ENCODE results near the gene SEC14L1.

- TF ChIP-seq, protein P1, sequence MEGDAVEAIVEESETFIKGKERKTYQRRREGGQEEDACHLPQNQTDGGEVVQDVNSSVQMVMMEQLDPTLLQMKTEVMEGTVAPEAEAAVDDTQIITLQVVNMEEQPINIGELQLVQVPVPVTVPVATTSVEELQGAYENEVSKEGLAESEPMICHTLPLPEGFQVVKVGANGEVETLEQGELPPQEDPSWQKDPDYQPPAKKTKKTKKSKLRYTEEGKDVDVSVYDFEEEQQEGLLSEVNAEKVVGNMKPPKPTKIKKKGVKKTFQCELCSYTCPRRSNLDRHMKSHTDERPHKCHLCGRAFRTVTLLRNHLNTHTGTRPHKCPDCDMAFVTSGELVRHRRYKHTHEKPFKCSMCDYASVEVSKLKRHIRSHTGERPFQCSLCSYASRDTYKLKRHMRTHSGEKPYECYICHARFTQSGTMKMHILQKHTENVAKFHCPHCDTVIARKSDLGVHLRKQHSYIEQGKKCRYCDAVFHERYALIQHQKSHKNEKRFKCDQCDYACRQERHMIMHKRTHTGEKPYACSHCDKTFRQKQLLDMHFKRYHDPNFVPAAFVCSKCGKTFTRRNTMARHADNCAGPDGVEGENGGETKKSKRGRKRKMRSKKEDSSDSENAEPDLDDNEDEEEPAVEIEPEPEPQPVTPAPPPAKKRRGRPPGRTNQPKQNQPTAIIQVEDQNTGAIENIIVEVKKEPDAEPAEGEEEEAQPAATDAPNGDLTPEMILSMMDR (tag by site-specific recombination; IDR thresholded peaks at IDR 0.05) = no peak
- TF ChIP-seq ZBTB7A (tag by site-specific recombination; IDR thresholded peaks at IDR 0.05; ENCODE audit: low read depth) (no peak), ZNF660 (tag by site-specific recombination; IDR thresholded peaks at IDR 0.05) (no peak), ELK4 (IDR thresholded peaks at IDR 0.05; ENCODE audit: borderline replicate concordance, low read depth, low read length) (no peak), ZNF138 (tag by site-specific recombination; IDR thresholded peaks at IDR 0.05; ENCODE audit: borderline replicate concordance) (no peak)
- TF ChIP-seq, protein P2, sequence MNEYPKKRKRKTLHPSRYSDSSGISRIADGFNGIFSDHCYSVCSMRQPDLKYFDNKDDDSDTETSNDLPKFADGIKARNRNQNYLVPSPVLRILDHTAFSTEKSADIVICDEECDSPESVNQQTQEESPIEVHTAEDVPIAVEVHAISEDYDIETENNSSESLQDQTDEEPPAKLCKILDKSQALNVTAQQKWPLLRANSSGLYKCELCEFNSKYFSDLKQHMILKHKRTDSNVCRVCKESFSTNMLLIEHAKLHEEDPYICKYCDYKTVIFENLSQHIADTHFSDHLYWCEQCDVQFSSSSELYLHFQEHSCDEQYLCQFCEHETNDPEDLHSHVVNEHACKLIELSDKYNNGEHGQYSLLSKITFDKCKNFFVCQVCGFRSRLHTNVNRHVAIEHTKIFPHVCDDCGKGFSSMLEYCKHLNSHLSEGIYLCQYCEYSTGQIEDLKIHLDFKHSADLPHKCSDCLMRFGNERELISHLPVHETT (tag by site-specific recombination; IDR thresholded peaks at IDR 0.05) = no peak
- TF ChIP-seq, protein P3, sequence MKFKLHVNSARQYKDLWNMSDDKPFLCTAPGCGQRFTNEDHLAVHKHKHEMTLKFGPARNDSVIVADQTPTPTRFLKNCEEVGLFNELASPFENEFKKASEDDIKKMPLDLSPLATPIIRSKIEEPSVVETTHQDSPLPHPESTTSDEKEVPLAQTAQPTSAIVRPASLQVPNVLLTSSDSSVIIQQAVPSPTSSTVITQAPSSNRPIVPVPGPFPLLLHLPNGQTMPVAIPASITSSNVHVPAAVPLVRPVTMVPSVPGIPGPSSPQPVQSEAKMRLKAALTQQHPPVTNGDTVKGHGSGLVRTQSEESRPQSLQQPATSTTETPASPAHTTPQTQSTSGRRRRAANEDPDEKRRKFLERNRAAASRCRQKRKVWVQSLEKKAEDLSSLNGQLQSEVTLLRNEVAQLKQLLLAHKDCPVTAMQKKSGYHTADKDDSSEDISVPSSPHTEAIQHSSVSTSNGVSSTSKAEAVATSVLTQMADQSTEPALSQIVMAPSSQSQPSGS (tag by site-specific recombination; IDR thresholded peaks at IDR 0.05; ENCODE audit: low read depth) = no peak
- TF ChIP-seq, protein P4, sequence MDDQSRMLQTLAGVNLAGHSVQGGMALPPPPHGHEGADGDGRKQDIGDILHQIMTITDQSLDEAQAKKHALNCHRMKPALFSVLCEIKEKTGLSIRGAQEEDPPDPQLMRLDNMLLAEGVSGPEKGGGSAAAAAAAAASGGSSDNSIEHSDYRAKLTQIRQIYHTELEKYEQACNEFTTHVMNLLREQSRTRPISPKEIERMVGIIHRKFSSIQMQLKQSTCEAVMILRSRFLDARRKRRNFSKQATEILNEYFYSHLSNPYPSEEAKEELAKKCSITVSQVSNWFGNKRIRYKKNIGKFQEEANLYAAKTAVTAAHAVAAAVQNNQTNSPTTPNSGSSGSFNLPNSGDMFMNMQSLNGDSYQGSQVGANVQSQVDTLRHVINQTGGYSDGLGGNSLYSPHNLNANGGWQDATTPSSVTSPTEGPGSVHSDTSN (CRISPR knock-in tag; IDR thresholded peaks at IDR 0.05) = no peak
Measured at GRCh38 chr17:77190576-77190975, 49.8 kb downstream of the SEC14L1 start.
